Hematopoietic multipotent progenitor cell treated with erythropoietin and hydrocortisone succinate and interleukin-3 and kit ligand, for 15 days (in vitro differentiated cells): Measurements from ENCODE around the gene LVRN.

ENCODE experiments used
- DNase-seq: peaks from one replicate; pipeline ENCODE4 v3.0.0-alpha.2; 2015; ENCODE audit warnings: low spot score

LVRN gene

DNA sequence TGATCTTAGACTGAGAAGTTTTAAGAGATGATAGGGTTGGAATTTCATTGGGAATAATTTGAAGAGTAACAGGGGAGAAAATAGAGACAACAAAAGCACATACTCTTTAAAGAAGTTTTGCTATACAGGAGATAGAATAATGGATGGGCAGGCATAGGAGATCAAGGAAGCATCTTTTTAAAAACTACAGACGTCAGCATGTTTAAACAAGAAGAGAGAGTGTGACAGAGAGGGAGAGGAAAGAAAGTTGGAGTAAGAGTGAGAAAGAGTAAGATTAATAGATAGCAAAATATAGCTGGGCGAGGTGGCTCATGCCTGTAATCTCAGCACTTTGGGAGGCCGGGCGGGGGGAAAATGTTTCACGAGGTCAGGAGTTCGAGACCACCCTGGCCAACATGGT, 5.3 kb upstream of the LVRN start:
- DNase-seq, result no peak

DNA sequence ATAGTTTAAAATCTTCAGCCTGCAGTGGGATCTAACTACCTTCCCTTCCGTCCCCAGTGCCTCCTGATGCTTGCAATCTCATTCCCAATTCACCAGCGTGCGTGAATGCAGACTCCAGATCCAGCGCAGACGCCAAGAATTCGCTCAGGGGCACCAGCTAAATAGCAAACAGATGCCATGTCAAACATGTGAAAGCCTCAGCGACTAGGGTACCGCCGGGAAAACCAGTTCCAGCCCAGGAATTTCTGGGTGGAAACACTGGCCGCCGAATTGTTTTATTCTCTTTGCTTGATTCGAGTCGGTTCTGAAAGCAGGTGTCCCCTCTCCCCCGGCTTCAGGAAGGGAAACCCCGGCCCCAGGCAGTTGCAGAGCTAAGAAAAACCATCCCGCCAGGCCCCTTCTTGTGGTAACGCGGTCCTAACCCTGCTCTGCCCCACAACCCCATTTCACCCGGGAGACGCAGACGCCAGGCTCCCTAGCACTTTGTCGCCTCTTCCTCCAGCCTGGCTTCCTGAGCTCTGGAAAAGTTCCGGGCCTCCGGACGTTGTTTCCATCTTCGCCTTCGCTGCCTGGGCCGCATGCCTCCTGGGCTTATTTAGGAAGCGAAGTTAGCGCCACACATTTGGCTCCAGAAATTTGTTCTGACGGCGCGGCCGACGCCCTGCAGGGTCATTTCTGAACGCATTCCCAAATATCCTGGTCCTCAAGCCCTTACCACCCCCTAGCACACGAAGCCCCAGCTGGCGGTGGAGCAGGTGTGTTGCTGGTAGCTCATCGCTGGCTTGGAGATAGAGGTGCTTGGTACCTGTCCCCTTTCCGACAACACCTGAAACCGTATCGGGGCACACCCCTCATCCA, 665 bp upstream of the LVRN start:
- no peak for DNase-seq

DNA sequence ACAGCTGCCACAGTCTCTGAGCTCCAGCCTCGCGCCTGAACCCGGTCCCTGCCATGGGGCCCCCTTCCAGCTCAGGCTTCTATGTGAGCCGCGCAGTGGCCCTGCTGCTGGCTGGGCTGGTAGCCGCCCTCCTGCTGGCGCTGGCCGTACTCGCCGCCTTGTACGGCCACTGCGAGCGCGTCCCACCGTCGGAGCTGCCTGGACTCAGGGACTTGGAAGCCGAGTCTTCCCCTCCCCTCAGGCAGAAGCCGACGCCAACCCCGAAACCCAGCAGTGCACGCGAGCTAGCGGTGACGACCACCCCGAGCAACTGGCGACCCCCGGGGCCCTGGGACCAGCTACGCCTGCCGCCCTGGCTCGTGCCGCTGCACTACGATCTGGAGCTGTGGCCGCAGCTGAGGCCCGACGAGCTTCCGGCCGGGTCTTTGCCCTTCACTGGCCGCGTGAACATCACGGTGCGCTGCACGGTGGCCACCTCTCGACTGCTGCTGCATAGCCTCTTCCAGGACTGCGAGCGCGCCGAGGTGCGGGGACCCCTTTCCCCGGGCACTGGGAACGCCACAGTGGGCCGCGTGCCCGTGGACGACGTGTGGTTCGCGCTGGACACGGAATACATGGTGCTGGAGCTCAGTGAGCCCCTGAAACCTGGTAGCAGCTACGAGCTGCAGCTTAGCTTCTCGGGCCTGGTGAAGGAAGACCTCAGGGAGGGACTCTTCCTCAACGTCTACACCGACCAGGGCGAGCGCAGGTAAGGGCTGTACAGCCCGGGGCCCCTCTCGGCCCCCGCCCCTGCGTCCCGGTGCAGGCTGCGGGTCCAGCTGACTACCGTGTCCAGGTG, 509 bp downstream of the LVRN start:
- no peak for DNase-seq

DNA sequence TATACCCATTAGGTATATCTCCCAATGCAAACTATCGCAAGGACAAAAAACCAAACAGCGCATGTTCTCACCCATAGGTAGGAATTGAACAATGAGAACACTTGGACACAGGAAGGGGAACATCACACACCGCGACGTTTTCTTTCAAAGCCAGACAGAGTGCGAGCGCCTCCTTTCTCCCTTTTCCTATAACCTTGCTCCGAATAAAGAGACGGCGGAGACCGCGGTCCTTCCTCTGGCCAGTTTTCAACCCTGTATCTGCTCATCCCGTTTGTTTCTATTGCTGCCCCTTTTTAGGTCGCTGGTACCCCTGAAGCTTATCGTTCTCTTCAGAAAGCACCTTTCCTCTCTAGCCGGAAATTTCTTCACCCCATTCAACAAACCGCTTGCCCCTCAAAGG, 1.3 kb downstream of the LVRN start:
- no peak for DNase-seq

DNA sequence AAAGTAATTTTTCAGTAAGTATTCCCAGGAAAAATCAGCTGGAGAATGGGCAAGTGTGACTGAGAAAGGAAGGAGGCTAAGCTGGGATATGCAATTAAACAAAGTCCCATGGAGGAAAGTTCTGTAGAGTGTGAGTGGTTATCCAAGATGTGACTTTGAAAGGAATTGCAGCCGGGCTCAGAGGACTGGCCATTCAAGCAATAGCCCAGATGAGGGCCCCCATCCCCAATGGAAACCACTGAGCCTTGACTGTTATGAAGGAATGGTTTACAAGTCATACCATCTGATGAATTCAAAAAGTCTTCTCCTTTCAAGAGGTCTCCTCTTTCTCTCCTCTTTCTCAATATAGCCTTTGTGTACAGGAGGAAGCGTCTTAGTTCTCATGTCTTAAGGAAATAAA, 6.5 kb downstream of the LVRN start:
- DNase-seq, result no peak

DNA sequence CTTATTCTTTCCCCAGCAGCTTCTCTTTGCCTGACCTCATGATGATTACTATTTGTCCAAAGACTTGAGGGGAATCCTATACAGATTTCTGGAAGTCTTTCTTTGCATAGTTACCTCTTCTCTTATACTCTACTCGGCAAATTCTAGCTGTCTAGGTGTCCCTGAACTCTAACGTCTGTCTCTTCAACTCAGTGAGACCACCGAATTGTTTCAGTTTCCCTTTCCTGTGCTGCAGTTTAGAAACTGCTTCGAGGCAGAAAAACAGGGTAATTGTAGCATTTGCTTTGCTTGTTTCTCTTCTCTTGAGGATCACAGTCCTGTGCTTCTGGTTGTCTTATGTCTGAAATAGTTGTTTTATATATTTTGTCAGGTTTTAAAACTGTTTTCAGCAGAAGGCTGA, 14.8 kb downstream of the LVRN start:
- DNase-seq, result no peak

DNA sequence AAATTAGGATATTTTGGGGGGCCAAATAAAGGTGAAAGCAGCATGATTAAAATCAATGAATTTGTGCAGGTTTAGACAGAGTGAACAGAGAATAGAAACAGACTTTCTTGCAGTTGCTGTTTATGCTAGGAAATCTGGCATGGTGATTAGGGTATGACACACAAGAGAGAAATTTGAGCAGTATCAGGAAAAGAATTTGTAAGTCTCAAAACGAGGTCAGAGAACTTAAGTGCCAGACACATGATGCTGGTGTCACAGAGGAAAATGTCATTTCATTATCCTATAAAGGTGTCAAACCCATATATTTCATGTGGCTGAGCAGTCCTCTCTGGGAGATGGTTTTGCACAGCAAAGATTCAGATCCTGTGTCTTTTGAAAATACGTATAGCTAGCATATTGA, 15.7 kb downstream of the LVRN start:
- DNase-seq, result no peak

DNA sequence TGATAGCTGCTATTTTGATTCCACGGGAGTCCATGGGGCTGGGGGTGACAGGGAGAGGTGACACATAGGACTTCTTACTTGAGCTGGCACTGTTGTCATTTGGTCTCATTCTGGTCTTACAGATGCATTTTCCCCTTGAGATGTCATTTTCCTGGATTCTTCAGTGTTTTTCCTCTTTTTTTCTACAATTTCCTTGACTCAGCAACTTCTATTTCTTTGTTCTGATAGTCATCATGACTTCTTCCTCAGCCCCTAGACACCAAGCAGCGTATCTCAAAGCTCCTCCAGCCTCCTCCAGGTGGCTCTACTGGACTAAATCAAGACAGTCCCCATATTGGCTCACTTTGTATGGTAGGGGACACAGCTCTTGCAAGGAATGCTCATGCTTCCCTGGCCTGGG, 16.5 kb downstream of the LVRN start:
- no peak for DNase-seq

DNA sequence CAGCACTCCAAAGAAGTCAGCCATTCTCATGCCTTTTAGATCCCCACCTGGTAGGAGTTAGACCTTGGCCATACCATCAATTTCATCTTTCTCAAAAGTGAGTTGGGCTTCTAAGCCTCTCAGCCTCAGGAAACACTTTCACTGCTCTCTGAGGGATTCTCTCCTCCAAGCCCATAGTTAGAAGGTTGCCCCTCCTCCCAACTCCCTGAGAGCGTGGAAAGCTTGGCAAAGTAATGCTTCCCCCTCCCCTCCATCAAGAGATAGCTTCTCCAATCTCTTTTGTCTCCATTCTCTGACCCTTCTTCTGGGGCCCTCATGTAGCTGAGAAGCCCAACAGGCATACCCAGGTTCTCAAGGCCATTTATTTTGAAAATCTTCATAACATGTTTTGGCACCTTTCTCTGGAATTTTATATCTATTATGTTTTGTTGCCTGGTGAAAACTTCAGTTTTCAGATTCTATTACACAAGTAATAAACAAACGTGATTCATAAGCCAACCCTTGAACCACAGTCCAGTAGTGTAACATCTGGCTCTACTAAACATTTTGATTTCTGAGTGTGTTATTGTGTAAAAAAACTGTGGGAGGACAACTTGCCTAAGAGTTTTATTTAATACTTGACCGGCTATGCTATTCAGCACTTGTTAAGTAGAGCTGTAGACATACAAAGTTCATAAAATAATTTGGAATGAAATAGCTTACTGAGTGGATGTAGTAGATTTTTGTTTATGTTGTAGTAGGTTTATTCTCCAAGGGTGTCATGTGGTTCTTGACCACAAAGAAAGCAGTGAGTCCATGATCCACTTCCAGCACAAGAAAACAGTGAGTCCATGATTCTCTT, 17.1 kb downstream of the LVRN start:
- DNase-seq, result no peak

DNA sequence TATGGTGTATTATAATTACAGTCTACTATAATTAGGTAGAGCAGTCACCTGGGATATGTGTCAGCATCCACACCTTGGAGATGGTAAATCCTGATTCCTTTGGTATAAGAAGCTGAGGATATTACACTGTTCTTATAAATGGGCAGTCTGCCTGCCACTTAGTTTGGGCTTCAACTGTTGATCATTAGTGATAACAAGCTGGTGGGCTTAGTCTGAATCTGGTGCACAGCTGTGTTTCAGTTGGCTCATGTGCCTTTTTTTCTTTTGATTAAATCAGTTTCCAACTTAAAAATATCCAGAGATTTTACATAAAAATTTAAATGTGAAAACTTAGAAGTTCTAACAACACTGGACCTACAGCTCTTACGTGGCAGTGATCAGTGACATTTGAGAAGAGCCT, 21.2 kb downstream of the LVRN start:
- DNase-seq, result no peak

DNA sequence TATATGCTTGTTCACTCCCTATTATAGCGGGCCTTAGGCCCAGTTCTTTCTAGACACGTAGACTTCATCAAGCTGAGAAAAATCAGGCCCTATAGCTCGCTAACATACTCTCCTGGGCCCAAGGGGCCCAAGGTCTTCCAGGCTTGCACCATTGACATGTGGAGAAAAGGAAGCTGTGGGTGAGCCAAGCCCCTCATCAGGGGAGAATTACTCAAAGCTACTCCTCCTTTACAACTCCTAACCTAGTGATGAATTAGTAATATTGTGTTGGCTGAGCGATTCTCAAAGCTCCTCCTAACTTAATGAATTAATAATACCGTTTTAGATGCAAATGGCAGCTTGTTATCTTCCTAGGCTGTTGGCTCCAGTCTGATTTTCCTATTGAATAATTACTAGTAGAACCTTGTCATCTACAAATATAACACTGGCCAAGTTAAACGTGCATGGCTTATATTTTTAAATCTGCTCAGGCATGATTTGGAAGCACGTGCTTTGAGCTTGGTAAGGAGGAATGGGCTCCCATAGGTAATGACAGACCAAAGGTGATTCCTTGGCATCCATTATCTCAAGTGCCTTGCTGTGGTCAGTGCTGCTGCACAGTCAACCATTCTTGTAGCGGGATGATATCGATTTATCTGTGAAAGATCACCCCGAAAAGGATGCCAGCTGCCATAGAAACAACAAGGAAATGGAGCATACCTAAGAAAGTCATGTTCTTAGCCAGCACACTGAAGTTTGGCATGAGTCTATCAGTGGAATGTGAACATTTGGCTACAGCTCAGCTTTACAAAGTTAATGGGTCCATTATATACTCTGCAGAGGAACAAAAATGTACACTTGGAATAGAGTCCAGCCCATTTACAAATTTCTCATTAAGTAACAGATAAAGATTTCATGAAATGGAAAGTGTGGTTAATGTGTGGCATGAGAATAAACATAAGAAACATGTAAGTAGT, 23.8 kb downstream of the LVRN start:
- no peak for DNase-seq

DNA sequence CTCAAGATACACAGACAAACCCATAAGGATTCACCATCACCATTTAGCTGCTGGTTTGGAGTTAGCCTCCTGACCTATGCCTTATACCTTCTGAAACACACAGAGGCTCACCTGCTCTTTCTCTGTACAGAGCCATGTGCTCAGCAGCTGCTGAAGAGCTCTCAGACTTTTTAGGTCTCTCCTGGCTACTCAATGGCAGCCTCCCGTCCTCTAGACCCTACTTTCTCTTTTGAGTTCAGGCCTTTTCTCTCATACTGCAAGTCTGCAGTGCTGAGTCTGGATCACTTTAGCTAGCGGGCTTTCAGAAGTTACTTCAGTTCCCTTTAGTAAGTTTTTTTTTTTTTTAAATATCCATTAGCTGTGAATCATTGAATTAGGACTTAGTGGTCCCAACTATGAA, 25.7 kb downstream of the LVRN start:
- DNase-seq, result no peak

DNA sequence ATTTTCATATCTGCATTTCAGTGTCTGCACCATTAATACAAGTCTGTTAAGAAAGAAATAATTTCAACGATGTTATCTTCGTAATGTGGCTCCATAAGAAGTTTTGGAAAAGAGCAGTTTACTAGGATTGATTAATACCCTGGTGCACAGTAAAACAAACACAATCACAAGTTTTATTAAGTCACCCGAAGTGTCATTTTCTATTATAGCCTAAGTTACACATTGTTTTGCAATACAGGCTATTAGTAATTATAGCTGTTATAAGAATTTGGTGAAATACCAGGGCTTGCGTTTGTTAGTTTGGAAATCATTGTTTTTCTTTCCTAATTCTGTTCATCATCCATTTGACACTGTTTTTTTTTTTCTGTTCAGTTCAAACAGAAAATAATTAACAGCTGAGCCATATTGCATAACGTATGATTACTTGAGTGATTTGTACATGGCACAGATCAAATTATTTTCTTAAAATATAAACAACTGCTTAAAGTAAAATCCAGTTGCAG, 30.6 kb downstream of the LVRN start:
- DNase-seq, result no peak

DNA sequence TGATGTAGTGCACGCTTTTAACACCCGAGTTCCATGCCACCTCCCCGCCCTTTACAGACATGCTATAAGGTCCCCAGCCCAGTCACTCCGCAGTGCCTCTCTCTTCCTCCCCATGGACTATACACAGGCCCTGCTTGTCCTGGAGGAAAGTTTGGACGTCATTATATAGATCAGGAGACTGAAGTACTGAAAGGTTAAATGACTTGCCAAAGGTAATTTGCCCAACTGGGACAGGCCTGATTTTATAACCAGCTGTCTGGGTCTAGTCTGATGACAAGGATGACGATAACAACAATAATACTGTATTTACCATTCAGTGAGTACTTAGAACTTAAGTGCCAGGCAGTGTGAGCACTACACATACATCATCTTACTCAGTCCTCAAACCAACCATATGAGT, 33.1 kb downstream of the LVRN start:
- no peak for DNase-seq

DNA sequence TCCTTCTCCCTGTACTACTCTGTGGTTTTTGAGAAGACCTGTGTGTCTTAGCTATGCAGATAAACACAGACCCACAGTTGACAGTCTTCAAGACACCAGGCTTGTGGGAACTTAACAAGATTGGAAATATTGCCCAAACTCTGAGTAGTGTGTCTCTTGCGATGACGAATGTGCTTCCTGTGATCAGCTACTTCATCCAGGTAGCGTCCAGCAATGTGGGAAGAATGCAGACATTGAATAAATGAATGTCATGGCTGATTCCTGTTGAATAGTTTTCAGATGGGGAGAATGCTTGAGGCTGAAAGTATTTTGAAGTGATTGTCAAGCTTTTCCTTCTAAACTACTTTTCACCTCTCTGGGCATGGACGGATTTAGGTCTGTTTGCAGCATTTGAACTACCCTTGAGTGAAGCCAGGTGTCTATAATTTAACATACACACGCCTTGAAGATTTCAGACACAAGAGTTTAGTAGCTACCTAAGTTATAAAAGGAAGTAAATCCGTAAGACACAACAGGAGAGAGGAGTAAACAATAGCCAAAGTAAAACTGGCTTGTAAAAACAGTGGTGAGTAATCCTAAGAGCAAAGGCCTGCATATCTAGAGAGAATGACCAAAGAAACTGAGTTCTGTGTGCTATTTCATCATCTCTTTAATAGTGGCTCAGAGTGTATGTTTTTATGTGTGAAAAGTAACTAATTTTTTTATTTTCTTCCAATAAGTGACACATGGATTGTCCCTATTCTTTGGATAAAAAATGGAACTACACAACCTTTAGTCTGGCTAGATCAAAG, 40.0 kb downstream of the LVRN start:
- no peak for DNase-seq

DNA sequence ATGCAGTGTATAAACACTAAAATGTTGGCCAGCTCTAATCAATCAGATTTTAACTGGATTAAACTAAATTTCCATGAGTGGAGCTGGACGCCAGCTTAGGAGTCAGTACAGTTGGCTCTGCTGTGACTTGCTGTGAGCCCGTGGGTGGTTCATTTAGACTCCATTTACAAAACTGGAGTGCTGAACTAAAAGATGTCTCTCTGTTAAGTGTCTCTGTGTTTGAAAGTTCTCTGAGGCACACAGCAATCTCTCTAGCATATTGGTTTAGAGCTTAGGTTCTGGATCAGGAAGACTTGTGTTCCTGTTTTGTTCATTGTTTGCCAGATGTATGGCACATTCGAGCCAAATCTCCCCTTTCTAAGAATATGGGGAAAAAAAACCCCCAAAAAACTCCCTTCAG, 42.0 kb downstream of the LVRN start:
- DNase-seq, result no peak

DNA sequence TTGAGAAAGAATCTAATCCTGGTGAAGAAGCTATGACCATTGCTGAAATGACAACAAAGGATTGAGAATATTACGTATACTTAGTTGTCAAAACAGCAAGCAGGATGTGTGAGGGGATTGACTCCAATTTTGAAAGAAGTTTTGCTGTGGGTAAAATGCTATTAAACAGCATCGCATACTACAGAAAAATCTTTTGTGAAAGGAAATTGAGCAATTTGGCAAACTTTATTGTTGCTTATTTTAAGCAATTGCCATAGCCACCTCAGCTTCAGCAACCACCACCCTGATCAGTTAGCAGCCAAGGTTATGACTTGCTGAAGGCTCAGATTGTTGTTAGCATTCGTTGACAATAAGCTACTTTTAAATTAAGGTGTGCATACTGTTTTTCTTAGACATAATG, 47.5 kb downstream of the LVRN start:
- DNase-seq, result no peak

DNA sequence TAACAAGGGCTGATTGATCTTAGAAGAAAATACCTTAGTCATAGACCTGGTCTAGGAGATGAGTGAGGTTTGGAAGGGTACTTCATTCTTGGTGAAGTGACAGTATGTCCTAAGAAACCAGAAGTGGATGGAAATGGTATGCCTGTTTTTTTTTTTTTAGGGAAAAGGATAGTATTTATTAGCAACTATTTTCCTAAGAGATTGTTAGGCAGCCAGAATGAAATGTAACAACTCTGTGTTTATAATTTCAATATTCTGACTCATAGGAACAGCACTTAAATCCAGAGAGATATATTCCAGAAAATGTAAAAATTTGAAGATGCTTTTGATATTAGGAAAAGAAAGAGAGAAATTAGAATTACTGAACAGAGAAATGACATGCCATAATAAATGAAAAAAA, 48.8 kb downstream of the LVRN start:
- DNase-seq, result no peak

DNA sequence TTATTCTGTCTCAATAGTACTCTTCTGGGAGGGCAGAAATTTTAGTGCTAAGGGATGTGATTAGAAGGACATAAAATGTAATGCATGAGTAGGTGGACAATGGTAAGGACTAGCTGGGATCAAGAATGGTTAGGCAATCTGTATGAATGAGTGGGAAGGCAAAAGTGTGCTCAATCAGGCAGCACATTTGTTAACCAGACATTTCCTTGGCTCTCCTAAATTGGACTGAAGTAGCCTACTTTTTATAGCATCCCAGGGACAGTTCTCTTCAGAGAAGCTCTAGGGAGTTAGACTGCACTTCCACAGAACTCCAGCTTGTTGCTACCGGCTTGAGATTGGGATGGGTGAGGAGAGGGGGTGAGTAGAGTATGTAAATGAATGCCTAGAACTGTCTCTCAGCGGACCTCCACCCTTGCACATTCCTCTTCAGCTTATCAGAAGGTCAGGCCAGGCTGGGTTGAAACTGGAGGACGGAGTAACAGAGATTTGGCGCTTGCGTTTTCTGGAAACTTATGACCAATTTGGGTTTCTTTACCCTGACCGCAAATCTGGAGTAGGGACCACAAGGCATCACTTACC, 51.0 kb downstream of the LVRN start:
- no peak for DNase-seq

DNA sequence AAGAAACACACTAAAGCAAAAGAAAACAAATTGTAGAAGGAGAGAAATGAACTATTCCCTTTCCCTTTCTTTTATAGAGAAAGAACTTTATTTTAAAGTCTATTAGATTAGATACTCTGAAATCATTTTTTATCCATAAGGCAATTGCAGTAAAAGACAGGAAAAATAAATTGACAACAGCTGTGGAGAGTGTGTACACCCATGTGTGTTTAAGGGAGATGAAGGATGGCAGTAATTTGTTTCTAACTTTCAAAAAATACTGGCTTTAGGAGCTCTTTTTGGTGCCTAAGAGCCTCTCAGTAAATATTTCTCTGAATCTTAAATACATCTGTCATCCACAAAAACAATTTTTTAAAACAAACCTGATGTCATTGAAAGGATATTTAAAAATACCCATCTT, 51.7 kb downstream of the LVRN start:
- no peak for DNase-seq
